Measurements from ENCODE around the gene SLC8A1. TPM values are rescaled to one million over a fixed set of nuclear protein-coding genes. Genes with fewer than 3 reads are reported as not detected.

SLC8A1 gene
- total and polyA plus RNA-seq, 2 experiments from 2014 or later = 103 to 682 TPM

DNA sequence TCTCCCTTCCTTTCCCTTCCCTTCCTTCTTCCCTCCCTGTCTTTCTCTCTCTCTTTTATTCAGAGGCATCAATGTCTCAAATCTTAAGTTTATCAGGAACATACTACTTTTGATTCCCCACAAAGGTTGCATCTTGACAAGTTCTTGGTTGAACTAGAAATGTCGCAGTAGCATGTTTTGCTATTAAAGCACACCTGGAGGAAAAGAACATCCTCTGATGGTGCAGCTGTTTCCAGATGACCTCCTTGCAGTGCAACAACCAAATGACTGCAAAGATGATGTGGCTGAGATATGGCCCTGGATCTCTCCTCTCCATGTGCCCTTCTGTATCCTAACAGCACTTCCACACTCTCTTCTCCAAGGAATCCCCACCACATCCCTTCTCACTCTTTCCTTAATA is 127.2 kb downstream of the SLC8A1 start:
- TF ChIP-seq CTCF (IDR thresholded peaks at IDR 0.05; ENCODE audit: low read depth, low read length) = no peak

DNA sequence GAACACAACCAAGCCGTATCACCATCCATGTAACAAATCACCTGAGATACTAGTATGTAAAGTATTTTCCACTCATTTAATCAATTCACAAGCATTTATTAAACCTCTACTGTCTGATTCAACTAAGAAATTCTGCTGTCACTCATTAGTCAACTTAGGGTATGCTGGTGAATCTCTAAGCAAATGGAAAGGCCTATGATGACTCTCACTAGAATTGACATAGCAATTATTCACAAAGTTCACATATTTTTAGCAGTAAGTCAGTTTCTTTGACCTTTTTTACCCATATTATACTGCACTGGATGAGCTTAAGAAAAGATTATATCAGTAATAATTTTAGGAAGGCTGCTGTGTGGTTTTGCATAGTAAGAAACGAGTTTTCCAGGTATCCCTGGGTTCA is 130.1 kb downstream of the SLC8A1 start:
- H3K9me3 ChIP-seq (ENCODE audit: low read depth) = no peaks in the 10 kb centered on the region
- no peaks in the 10 kb centered on the region for H3K27me3 ChIP-seq
- DNase-seq (ENCODE audit: low read depth in 1 of 2, low spot score in 1 of 2) = no peak
- no peak overlapping the region for H3K27ac ChIP-seq
- H3K4me3 ChIP-seq = no peak overlapping the region
- TF ChIP-seq CTCF (IDR thresholded peaks at IDR 0.05; ENCODE audit: low read depth, low read length) = no peak
- H3K4me1 ChIP-seq (ENCODE audit: low read depth) = peaks cover 22% of the 10 kb centered on the region
- no peaks in the 10 kb centered on the region for H3K36me3 ChIP-seq

More for the DNA sequence above, 127.2 kb downstream of the SLC8A1 start:
- no peaks in the 10 kb centered on the region for H3K36me3 ChIP-seq
- DNase-seq (ENCODE audit: low read depth in 1 of 2, low spot score in 1 of 2) = no peak
- H3K4me3 ChIP-seq = no peak overlapping the region
- peak overlapping the region; percentile 46 for H3K27ac ChIP-seq
- peaks cover 7% of the 10 kb centered on the region for H3K4me1 ChIP-seq (ENCODE audit: low read depth)
- H3K9me3 ChIP-seq (ENCODE audit: low read depth) = no peaks in the 10 kb centered on the region
- no peaks in the 10 kb centered on the region for H3K27me3 ChIP-seq

DNA sequence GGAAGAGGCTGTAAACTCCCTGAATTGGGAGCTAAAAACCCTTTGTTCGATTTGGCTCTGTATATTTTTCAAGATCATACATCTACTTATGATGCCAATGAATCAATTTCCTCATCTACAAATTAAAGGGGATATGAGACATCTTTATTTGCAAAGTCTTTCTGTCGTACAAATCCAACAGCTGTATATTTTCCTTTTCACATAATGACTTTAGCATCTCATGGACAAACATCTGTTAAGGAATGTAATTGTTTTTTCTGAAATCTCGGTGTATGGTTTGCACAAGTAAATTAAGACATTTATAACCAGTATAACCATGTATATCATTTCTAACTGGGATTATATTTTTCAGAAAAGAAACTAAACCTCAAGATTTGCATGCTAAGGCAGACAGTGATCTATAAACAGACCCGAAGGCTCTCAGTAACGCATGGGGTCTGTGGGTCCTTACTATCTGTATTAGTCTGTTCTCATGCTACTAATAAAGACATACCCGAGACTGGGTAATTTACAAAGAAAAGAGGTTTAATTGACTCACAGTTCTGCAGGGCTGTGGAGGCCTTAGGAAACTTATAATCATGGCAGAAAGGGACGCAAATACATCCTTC is 130.8 kb downstream of the SLC8A1 start:
- H3K36me3 ChIP-seq = no peaks in the 10 kb centered on the region
- H3K27ac ChIP-seq = peak overlapping the region; percentile 5
- no peaks in the 10 kb centered on the region for H3K9me3 ChIP-seq (ENCODE audit: low read depth)
- TF ChIP-seq CTCF (IDR thresholded peaks at IDR 0.05; ENCODE audit: low read depth, low read length) = no peak
- H3K4me1 ChIP-seq (ENCODE audit: low read depth) = peaks cover 22% of the 10 kb centered on the region
- no peaks in the 10 kb centered on the region for H3K27me3 ChIP-seq
- DNase-seq (ENCODE audit: low read depth in 1 of 2, low spot score in 1 of 2) = no peak
- H3K4me3 ChIP-seq = no peak overlapping the region

DNA sequence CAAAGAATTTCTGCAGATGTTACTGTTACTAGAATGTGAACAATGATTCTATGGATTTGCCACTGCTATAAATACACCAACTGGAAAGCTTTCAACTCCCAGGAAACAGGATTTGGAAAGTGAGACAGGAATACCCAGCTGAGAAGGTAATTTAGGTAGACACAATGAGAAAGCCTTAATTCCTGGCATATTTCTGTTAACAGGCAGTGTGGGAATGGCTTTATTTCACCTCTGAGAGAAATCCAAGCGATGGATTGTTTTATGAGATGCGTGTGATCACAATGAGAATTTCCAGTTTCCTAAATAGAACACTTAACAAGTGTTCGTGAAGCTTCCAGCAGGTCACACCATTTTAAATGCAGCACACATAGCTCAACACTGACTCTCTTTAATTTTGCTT is 133.0 kb downstream of the SLC8A1 start:
- Histone ChIP-seq H3K36me3 (peaks cover 3% of the 10 kb centered on the region), H3K4me1 (ENCODE audit: low read depth) (peaks cover 22% of the 10 kb centered on the region), H3K4me3 (no peak overlapping the region), H3K9me3 (ENCODE audit: low read depth) (no peaks in the 10 kb centered on the region), H3K27me3 (no peaks in the 10 kb centered on the region), H3K27ac (peak overlapping the region; percentile 56)
- no peak for DNase-seq (ENCODE audit: low read depth in 1 of 2, low spot score in 1 of 2)
- TF ChIP-seq CTCF (IDR thresholded peaks at IDR 0.05; ENCODE audit: low read depth, low read length) = no peak

GRCh38 chr2:40317761-40318160 is 134.1 kb downstream of the SLC8A1 start:
- Histone ChIP-seq H3K4me1 (ENCODE audit: low read depth) (peaks cover 22% of the 10 kb centered on the region), H3K27ac (peak overlapping the region; percentile 63), H3K27me3 (no peaks in the 10 kb centered on the region), H3K9me3 (ENCODE audit: low read depth) (no peaks in the 10 kb centered on the region), H3K36me3 (peaks cover 9% of the 10 kb centered on the region), H3K4me3 (no peak overlapping the region)
- DNase-seq (ENCODE audit: low read depth in 1 of 2, low spot score in 1 of 2) = peak in 1 of 2 donors; percentile 26
- TF ChIP-seq CTCF (IDR thresholded peaks at IDR 0.05; ENCODE audit: low read depth, low read length) = no peak
